HG02588 (cell line): Measurements from ENCODE around the gene BEAN1.
"Not testable (repeated sequence)": the region's sequence is repeated elsewhere in the genome, so short reads cannot be mapped to it uniquely, and the experiment has no call there.

ENCODE experiments used
- ATAC-seq: cut with Tn5 transposase; IDR thresholded peaks from one replicate; pipeline ENCODE4 v1.9.1; 2021; ENCODE audit warnings: mild to moderate bottlenecking, moderate library complexity; ENCODE audit not compliant: unreplicated experiment

Gene BEAN1

GRCh38 chr16:66483689-66484452, 56.8 kb downstream of the BEAN1 start:
- ATAC-seq = peak; percentile 51

- no peak for ATAC-seq
These were observed 57.5 kb downstream of the BEAN1 start for GRCh38 chr16:66484453-66485213.

- no peak for ATAC-seq
These were observed 58.3 kb downstream of the BEAN1 start for GRCh38 chr16:66485376-66485775.

DNA sequence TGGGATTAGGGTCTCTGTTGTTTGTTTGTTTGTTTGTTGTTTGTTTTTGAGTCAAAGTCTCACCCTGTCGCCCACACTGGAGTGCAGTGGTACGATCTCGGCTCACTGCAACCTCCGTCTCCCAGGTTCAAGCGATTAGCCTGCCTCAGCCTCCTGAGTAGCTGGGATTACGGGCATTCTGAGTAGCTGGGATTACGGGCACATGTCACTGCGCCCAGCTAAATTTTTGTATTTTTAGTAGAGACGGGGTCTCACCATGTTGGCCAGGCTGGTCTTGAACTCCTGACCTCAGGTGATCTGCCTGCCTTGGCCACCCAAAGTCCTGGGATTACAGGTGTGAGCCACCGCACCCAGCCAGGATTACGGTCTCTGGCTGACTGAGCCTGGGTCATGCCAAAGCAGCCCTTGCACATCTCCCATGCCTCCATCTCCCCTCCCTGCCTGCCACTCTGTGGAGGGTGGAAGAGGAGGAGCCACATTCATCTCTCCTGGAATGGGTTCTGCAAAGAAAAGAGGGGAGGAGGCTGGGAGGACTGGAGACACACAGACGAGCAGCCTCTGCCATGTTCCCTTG, 59.2 kb downstream of the BEAN1 start:
- ATAC-seq = no peak

GRCh38 chr16:66486773-66487579, 59.9 kb downstream of the BEAN1 start:
- ATAC-seq = no peak

GRCh38 chr16:66487580-66488275, 60.6 kb downstream of the BEAN1 start:
- ATAC-seq = no peak

DNA sequence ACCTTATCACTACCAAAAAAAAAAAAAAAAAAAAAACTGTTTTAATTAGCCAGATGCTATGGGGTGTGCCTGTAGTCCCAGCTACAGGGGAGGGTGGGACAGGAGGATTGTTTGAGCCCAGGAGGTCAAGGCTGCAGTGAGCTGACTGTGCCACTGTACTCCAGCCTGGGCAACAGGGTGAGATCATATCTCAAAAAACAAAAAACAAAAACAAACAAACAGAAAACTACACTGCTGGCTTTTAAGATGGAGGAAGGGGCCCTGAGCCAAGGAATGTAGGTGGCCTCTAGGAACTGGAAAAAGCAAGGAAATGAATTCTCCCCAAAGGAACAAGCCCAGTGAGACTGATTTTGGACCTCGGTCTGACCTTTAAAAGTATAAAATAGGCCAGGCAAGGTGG, 61.4 kb downstream of the BEAN1 start:
- ATAC-seq = no peak

DNA sequence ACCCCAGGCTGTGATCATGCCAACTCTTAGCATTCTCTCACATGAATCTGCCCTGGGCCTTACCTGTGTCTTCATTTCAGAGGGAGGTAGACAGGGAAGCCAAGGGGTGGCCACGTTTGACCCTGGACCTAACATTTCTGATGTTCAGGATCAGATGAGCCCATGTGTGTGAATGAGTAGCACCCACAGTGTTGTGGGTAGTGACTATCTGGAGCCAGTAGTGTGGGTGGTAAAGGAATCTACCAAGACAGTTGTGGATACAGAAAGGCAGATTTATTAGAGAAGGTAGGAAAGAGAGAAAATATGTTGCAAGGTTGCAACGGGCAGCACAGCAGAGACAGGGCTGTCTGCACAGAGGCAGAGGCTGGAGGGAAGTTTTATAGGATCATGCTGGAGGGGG, 62.3 kb downstream of the BEAN1 start:
- ATAC-seq = no peak

DNA sequence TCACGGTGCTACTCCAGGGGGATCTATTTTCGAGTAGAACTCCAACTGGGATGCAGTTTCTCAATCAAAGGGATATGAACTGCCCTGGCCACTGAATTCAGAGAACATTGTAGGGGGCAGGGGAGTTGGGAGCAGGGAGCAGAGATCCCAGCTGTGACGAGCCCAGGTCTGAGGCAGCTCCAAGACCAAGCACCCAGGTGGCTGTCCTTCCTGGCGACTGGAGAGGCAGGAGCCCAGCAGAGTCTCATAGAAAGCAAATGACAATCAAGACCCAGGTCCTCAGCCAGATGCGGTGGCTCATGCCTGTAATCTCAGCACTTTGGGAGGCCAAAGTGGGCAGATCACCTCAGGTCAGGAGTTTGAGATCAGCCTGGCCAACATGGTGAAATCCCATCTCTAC, 62.7 kb downstream of the BEAN1 start:
- ATAC-seq = no peak

- ATAC-seq = no peak
These were observed 64.0 kb downstream of the BEAN1 start for GRCh38 chr16:66490774-66491715.

DNA sequence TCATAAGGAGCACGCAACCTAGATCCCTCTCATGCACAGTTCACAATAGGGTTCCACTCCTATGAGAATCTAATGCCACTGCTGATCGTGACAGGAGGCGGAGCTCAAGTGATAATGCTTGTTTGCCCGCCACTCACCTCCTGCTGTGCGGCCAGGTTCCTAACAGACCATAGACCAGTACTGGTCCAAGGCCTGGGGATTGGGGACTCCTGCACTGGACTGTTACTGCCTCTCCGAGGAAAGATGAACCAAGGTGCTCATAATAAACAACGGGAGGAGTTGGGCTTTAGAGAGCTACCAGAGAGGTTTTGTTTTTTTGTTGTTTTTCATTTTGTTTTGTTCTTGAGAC, 64.6 kb downstream of the BEAN1 start:
- ATAC-seq = no peak

- no peak for ATAC-seq
These were observed 66.7 kb downstream of the BEAN1 start for GRCh38 chr16:66493490-66494401.

DNA sequence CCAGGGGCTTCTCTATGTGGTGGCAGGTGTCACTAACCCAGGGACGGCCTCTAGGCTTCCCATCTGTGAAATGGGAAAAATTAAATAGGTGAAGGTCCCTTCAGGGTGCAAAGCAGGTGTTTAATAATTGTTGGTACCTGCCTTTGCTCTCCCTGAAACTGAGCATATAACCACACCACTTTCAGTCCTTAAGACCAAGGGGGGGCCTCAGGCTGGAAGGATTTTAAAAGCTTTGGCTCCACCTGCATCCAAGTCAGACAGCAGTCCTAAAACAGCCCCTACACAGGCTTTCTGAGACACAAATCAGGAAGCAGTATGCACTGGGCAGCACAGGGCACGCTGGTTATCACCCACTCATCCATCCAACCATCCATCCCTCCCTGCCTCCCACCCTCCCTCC, 67.8 kb downstream of the BEAN1 start:
- ATAC-seq = no peak

DNA sequence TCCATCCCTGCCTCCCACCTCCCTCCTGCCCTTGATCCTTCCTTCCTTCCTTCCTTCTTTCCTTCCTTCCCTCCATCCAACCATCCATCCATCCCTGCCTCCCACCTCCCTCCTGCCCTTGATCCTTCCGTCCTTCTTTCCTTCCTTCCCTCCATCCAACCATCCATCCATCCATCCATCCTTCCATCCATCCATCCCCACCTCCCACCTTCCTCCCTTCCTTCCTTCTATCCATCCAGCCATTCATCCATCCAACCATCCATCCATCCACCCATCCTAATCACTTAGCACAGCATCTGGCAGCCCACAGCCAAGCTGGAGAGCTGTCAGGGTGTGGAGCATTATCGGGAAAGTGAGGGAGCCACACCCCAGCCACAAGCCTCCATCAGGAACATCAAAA, 68.3 kb downstream of the BEAN1 start:
- no peak for ATAC-seq

GRCh38 chr16:66496226-66496625, 69.1 kb downstream of the BEAN1 start:
- not testable (repeated sequence) for ATAC-seq

- ATAC-seq = not testable (repeated sequence)
These were observed 70.8 kb downstream of the BEAN1 start for GRCh38 chr16:66497921-66498320.

DNA sequence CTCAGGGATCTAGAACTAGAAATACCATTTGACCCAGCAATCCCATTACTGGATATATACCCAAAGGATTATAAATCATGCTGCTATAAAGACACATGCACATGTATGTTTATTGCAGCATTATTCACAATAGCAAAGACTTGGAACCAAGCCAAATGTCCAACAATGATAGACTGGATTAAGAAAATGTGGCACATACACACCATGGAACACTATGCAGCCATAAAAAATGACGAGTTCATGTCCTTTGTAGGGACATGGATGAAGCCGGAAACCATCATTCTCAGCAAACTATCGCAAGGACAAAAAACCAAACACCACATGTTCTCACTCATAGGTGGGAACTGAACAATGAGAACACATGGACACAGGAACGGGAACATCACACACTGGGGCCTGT, 74.5 kb downstream of the BEAN1 start:
- ATAC-seq = not testable (repeated sequence)
